Right lobe of liver (tissue), 6 donors: Measurements from ENCODE around the gene CTIF. TPM values are rescaled to one million over a fixed set of nuclear protein-coding genes. Genes with fewer than 3 reads are reported as not detected.
A peak's percentile ranks its signal among the peaks of the same experiment; 100 is the strongest.

ENCODE experiments used
- ATAC-seq, 4 donors: fragments of 200-7000 bp; cut with Tn5 transposase; one replicate each; pipeline ENCODE4 v1.9.1; 2020; ENCODE audit warnings: mild to moderate bottlenecking in 4 of 4, moderate library complexity in 4 of 4
- DNase-seq, 3 donors: peaks; one replicate each; pipeline ENCODE4 v3.0.0-alpha.2; 2020
- H3K27ac ChIP-seq, 3 donors: fragments of 200-600 bp; one replicate each; pipeline ENCODE4 v1.8.0; 2022
- H3K27me3 ChIP-seq, 2 donors: fragments of 200-600 bp; one replicate each; pipeline ENCODE4 v1.8.0; 2022
- H3K36me3 ChIP-seq, 4 donors: fragments of 200-600 bp; sonication (generic) in 1 of 4; one replicate each; pipeline versions ENCODE4 v1.5.1 to v1.8.0; 2017 to 2022; ENCODE audit warnings: control low read depth in 1 of 4
- H3K4me1 ChIP-seq, 4 donors: fragments of 200-600 bp; sonication (generic) in 1 of 4; one replicate each; pipeline versions ENCODE4 v1.5.1 to v1.8.0; 2017 to 2022; ENCODE audit warnings: control low read depth in 1 of 4
- H3K4me3 ChIP-seq, 3 donors: fragments of 200-600 bp; one replicate each; pipeline ENCODE4 v1.8.0; 2022
- H3K9me3 ChIP-seq, 4 donors: fragments of 200-600 bp; sonication (generic) in 1 of 4; one replicate each; pipeline versions ENCODE4 v1.5.1 to v1.8.0; 2017 to 2022; ENCODE audit warnings: control low read depth in 1 of 4
- POLR2A ChIP-seq: fragments of 450-650 bp; IDR thresholded peaks from one replicate; pipeline ENCODE4 v1.6.1; 2017; ENCODE audit warnings: antibody characterized with exemption, mild to moderate bottlenecking
- WGBS: methylation state at CpG from one replicate; pipeline ENCODE4 v1.1.6; 2018; ENCODE audit warnings: low coverage, low lambda C conversion rate; ENCODE audit not compliant: insufficient coverage; ENCODE audit errors: missing lambda C conversion rate; 5-methylcytosine and 5-hydroxymethylcytosine counted together
- intact Hi-C, 2 donors: fragments of 100-400 bp; cut with DNase I; formaldehyde crosslinking; loops; one replicate each; pipeline versions ENCODE4 v1.11.2 to v1.14.1; 2022
- total RNA-seq, 6 experiments: library from RNA; depleted of rRNA in 2 of 6; stranded (reverse); fragments of >200 nt in 2 of 6; fragmentation: NEBNext Ultra II Directional in 3 of 6; extraction: Animal tissue kit (Norgen Biotek cat#: 25700) in 3 of 6; gene quantifications; one replicate each; pipeline versions ENCODE4 v1.1.0 to v1.2.4, GENCODE V29; 2016 to 2023
- TF ChIP-seq, protein P1 (sequence below), 4 donors: fragments of 200-600 bp in 3 of 4; fragments of 450-650 bp in 1 of 4; IDR thresholded peaks; one replicate each; pipeline versions ENCODE4 v1.5.1 to v1.8.0; 2016 to 2022; ENCODE audit warnings: antibody characterized with exemption in 4 of 4, mild to moderate bottlenecking in 2 of 4
- donor health status: DM: no; HTN: yes; CAD: no.
- donor health status: DM: no; HTN: no; CAD: no.
- donor health status: DM: no; HTN: no; CAD: no.
- donor health status: DM: no; HTN: yes; CAD: no.
- donor health status: DM: no; HTN: yes; CAD: no.

Gene CTIF
- total RNA-seq, 6 experiments from 2014 or later: 29.0 to 60.6 (median 43.1) TPM

DNA sequence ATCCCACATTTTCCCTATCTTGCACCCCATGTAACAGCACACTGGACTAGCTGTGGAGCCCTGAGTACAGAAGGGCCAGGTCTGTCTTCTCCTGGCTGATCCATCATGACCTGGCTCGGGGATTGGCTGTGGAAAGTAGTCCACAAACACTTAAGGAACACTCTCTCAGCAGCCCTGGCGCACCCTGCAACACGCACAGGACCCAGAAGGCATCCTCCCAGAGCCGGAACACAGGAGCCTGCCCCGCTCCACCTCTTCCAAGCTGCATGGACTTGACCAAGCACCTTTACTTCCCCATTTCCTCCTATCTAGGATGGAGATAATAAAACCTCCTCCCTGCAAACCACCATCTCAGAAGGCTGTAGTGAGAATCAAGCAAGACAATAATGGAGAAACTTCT is 151.7 kb downstream of the CTIF start:
- ATAC-seq (no peak), DNase-seq (no peak)
- Histone ChIP-seq H3K9me3 (no peaks in the 10 kb centered on the region), H3K36me3 (peaks cover 0 to 10% (median 0%) of the 10 kb centered on the region in 4 donors), H3K27me3 (no peaks in the 10 kb centered on the region), H3K4me3 (no peak overlapping the region), H3K4me1 (no peaks in the 10 kb centered on the region), H3K27ac (no peak overlapping the region)
- whole genome bisulfite sequencing: 90% methylated on average over 2 of the region's 5 CpGs
- intact Hi-C loops: no loop called here
- no peak for TF ChIP-seq POLR2A
- TF ChIP-seq, protein P1, sequence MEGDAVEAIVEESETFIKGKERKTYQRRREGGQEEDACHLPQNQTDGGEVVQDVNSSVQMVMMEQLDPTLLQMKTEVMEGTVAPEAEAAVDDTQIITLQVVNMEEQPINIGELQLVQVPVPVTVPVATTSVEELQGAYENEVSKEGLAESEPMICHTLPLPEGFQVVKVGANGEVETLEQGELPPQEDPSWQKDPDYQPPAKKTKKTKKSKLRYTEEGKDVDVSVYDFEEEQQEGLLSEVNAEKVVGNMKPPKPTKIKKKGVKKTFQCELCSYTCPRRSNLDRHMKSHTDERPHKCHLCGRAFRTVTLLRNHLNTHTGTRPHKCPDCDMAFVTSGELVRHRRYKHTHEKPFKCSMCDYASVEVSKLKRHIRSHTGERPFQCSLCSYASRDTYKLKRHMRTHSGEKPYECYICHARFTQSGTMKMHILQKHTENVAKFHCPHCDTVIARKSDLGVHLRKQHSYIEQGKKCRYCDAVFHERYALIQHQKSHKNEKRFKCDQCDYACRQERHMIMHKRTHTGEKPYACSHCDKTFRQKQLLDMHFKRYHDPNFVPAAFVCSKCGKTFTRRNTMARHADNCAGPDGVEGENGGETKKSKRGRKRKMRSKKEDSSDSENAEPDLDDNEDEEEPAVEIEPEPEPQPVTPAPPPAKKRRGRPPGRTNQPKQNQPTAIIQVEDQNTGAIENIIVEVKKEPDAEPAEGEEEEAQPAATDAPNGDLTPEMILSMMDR (IDR thresholded peaks at IDR 0.05): no peak

DNA sequence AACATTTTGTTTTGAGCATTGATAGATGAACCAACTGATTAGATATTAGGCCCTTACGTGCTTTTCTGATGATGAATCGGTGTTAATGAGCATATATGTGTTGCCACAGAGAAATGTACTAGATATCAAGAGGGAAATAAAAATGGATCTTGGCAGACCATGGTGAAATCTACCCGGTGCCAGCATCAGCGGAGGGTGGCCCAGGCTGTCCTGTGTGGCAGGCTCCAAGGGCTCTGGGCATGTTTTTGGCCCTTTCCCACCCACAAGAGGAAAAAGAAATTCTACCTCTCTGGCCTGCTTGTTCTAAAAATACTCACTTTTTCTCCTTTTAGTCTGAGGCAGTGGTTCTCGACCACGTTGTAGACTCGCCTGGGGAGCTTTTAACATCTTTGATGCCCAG is 154.2 kb downstream of the CTIF start:
- H3K27me3 ChIP-seq: no peaks in the 10 kb centered on the region
- ATAC-seq: no peak
- TF ChIP-seq POLR2A: no peak
- TF ChIP-seq, protein P1 (IDR thresholded peaks at IDR 0.05): no peak
- intact Hi-C loops: no loop called here
- no peaks in the 10 kb centered on the region for H3K4me1 ChIP-seq
- no peaks in the 10 kb centered on the region for H3K9me3 ChIP-seq
- no peak overlapping the region for H3K27ac ChIP-seq
- H3K36me3 ChIP-seq: peaks cover 0 to 2% (median 0%) of the 10 kb centered on the region in 4 donors
- no peak overlapping the region for H3K4me3 ChIP-seq
- DNase-seq: no peak
- WGBS: 91% methylated on average over 4 of the region's 7 CpGs

DNA sequence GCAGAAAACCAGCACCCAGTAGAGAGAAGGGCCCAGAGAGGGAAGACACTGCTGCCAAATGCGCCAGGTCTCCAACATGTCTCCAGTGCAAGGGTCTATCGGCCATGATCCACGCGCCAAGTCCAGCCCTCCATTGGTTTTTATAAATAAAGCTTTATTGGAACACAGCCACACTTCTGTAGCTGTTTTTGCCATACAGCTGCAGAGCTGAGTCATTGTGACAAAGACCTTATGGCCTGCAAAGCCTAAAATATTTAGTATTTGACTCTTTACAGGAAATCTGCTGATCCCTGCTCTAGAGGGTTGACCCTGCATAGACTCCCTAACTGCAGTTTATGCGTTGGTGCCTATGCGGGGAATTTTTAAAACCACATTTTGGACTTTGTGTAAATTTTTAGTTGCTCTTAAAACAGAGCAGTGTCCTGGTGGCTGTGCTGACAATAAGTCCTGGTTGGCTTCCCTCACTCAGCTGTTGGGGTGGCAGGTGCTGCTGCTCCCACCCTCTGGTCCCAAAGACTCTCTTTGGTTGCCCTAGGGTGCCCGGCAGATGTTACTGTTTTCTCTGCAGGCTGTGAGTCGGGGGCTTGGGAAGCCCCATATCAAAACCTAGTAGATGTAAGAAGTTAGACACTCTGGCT is 154.9 kb downstream of the CTIF start:
- 70% methylated on average over 5 of the region's 8 CpGs for WGBS

DNA sequence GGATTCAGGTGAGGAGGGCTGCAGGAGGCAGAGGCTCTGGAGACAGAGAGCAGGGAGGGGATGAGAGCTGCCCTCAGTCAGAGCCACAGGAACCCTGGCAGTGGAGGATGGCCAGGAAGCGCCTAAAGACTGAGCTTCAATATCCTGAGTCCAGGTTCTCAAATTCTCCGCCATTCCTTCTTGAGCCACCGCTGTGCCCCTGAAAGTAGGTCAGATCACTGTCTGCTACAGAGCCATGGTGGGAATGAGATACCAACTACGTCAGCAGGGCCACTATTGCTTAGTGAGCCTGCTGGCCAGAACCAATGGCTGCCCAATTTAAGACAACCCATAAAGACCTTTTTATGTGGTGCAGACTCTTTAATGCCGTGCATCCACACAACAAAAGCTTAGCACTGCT is 155.5 kb downstream of the CTIF start:
- Histone ChIP-seq H3K4me3 (no peak overlapping the region), H3K27ac (no peak overlapping the region), H3K27me3 (no peaks in the 10 kb centered on the region), H3K36me3 (no peaks in the 10 kb centered on the region), H3K4me1 (no peaks in the 10 kb centered on the region), H3K9me3 (no peaks in the 10 kb centered on the region)
- no peak for DNase-seq
- intact Hi-C loops: no loop called here
- ATAC-seq: no peak
- no CpG with 5 or more reads among the region's 5 CpGs for WGBS
- TF ChIP-seq, protein P1 (IDR thresholded peaks at IDR 0.05): no peak
- no peak for TF ChIP-seq POLR2A

More for the DNA sequence above, 154.9 kb downstream of the CTIF start:
- H3K4me1 ChIP-seq: no peaks in the 10 kb centered on the region
- H3K27me3 ChIP-seq: no peaks in the 10 kb centered on the region
- H3K9me3 ChIP-seq: no peaks in the 10 kb centered on the region
- DNase-seq (no peak), ATAC-seq (no peak)
- intact Hi-C loops: no loop called here
- no peak overlapping the region for H3K27ac ChIP-seq
- H3K4me3 ChIP-seq: no peak overlapping the region
- TF ChIP-seq, protein P1 (IDR thresholded peaks at IDR 0.05): no peak
- no peak for TF ChIP-seq POLR2A
- H3K36me3 ChIP-seq: no peaks in the 10 kb centered on the region

DNA sequence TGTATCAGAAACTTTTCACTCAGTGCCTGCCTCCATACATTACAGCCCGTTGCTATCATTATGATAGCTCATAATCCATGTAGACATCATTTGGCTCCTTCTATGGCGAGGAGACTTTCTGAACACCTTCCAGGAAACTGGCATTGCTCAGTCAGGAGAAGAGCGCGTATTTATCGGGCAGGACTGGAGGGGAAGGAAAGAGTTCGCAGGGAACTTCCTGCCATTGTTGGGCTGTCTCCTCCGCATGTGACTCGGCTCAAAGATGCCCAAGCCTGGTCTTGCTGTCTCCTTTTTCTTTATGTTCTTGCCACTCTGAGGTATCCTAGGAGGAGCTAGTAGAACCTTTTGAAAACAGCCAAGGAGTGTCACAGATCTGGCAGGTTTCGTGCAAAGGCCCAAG is 156.8 kb downstream of the CTIF start:
- intact Hi-C loops: no loop called here
- no peak overlapping the region for H3K27ac ChIP-seq
- no peaks in the 10 kb centered on the region for H3K36me3 ChIP-seq
- no peaks in the 10 kb centered on the region for H3K9me3 ChIP-seq
- no peak for TF ChIP-seq POLR2A
- TF ChIP-seq, protein P1 (IDR thresholded peaks at IDR 0.05): no peak
- WGBS: 71% methylated on average over 9 of the region's 9 CpGs
- H3K27me3 ChIP-seq: no peaks in the 10 kb centered on the region
- ATAC-seq (peak; percentile 34 to 51 (median 44)), DNase-seq (no peak)
- H3K4me1 ChIP-seq: no peaks in the 10 kb centered on the region
- H3K4me3 ChIP-seq: no peak overlapping the region
